COR-L47 (cell line): Measurements from ENCODE around the gene LMX1A.

Experiments used
- DNase-seq: peaks from one replicate; lab custom pipeline; 2025; lab: John Stamatoyannopoulos, UW

Gene LMX1A

DNA sequence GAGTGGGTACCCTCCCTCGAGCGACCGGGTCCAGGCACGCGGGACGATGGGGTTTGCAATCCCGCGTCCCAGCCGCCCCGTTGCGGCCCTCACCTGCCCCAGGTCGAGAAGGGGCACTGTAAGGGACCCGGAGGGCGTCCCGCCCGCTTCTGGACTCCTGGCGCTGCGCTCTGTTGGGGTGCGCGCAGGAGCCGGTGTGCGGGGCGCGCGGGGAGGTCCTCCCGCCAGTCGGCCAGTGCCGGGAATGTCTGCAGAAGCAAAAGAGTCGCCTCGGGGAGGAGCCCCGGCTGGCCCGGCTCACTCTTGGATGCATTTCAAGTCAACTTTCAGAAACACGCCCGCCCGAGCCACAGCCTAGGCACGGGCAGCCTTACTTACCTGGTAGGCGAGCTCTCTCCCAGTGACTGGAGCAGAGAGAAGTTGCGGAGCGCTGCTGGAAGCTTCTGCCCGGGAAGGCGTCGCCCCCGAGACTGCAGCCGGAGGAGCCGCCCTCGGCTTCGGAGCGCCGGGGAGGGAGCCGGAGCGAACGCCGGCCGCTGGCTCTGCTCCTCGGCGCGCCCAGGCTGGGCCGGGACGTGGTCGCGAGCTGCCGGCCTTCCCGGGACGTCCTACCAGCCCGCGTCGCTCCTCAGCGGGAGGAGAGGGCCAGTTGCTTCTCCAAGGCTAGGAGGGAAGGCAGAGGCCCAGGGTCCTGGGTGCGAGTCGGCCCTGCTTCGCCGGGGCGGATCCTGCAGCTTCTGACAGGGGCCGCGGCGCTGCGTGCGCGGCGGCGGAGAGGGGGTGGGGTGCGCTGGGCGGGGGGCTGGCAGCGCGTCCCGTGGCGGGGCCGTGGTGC lies at the start of gene LMX1A:
TSS of gene LMX1A (minus strand) at position 739 of the 835 bp plus-strand sequence. CDS start 1,156 bp downstream, outside the sequence.
- DNase-seq: no peak

DNA sequence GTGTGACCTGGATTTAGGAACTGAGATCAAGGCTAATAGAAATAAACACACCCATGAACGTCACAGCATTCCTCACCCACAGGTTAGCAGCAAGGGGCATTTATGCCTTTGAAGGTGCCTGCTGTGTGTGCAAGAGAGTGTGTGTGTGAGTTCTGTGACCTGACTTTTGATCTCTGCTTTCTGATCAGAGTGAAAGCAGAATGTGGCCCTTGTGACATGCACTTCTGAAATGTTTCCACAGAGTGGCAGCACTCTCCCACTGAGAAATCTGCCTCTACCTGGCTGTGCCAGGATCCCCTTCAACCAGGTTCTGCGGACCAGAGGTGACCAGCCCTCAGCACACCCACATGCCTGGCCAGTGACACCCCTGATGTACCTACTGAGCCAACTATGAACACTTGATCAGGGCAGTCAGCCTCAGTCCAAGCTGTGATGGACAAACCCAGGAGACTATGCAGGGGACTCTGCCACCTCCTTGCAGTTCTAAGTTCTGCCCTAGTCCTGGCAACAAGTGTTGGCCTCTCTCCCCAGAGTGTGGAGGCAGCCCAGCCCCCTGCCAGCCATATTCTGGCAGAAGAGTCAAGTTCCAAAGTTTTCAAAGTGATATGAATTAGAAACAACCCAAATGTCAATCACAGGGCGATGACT lies 47.4 kb upstream of the LMX1A start:
- peak; percentile 17 for DNase-seq

DNA sequence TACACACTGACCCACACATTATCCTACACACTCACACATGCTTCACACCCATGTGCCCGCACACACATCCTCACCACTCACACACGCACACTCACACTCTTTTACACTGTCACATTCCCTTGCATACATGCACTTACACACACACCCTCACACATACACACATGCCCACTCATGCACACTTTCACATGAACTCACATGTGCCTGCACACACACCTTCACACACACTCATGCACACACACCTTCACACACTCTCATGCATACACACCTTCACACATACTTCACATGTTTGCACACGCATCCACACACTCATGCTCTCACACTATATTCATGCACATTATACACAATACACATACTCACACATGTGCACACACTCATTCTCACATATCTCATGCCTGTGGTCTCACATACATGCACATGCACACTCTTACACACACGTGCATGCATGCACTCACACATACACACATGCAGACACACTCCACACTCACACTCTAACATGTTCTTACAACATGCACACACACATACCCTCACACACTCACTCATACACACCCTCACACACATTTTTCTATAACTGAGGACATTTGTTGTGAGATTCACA lies 46.1 kb upstream of the LMX1A start:
- DNase-seq: no peak

DNA sequence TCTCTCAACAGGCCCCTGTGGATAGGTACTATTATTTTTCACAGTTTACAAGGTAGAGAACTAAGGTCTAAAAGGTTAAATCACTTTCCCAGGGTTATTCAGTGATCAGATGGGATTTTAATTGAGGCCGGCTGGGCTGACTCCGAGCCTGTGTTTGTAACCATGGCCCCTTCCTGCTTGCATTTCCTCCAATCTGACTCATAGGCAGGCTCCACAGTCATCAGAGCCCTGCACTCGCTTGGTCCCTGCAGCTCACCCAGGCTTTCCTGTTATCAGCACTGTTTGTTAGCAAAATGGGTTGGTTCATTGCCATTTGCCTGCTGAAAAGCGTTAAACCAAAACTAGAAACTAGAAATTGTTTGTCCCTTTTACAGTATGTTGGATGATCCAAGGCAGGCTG lies 41.4 kb upstream of the LMX1A start:
- DNase-seq: no peak

DNA sequence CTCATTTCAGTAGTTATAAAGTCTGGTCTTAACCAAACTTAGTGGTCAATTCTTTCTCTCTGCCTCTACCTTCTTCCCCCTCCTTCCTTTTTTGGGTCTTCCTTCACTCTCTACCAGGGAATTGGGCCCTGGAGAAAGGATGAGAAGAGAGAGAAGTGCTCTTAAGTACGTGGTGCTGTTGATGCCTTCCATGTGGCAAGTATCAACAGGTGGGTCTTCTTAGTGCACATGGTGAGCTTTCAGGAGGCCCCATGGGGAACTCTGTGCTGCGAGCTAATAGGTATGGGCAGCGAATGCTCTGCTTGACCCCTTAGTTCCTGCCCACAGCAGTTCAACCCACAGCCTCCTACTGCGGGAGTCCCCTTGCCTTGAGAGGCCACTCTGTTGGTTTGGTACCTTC lies 39.4 kb upstream of the LMX1A start:
- no peak for DNase-seq

DNA sequence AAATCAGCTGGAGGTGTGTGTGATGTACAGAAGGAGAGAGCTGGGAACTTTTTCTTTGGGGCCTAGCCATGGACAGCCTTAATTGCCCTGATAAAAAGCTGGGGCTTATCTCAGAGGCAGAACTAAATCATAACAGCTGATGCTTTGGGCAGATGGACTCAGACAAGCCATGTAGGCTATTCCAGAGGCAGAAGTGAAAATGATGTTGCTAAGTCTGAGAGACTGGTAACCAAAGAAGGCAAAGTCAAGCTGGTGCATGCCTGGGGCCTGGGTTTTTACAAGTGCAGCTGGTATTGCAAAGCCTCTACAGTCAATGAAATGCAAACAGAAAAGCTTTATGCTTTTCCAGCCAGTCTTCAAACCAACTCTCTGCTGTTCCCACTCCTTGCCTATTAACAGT lies 39.0 kb upstream of the LMX1A start:
- DNase-seq: no peak

DNA sequence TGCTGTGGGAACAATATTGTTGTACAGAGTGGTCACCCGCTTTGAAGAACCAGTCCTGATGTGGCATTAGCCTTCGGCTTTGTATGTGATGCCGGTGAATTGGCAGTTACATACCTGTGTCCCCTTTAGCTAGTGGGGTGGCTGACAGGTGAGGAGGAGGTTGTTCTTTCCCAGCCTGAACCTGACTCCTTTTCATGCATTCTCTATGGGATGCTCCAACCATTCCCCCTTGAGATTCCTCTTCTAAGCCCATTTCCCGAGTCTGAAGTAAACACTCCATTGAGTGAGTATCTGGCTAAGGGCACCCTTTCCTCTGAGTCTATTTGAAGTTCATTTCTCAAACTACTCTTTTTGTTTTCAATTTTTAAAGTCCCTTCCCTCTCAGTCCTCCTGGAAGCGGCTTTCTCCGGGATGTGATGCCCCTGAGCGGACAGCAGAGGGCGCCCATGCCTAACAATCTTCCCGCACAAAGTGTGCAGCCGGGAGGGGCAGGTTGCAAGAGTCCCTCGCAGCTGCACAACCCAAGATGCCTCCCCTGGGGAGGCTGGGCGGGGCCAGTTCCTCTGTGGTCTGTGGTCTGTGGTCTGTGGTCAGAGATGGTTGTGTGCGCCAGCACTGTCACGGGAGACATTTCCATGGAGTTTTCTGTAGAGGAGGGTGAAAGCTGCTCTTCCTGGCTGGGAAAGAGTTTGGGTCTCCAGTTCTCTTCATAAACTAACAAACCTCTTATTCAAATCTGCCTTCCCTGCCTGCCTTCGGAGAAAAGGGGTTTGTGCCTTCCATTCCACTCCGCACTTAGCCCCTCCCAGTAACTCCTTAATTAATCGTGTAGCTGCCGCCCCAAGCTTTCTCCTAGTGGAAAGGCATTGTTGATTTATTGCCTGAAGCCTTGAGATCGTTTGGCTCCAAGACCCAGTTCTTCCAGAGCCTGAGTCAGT lies 36.4 kb upstream of the LMX1A start:
- DNase-seq: peak; percentile 81

DNA sequence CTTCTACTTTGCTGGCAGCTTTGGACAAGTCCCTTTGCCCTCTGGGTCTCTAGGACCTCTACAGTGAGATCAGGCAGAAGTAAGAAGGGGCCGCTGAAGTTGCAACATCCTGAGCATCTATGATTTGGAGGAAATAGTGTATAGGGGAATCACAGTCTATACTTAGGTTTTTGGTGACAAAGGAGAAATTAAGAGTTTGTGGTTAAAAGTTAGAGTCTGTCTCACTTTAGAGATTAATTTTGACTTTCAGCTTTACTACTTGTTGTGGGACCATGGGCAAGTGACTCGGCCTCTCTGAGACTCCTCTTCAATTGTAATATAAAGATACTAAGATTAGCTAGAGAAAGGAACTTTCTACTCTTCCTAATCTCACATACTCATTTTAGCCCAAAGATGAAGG lies 33.1 kb upstream of the LMX1A start:
- DNase-seq: no peak

DNA sequence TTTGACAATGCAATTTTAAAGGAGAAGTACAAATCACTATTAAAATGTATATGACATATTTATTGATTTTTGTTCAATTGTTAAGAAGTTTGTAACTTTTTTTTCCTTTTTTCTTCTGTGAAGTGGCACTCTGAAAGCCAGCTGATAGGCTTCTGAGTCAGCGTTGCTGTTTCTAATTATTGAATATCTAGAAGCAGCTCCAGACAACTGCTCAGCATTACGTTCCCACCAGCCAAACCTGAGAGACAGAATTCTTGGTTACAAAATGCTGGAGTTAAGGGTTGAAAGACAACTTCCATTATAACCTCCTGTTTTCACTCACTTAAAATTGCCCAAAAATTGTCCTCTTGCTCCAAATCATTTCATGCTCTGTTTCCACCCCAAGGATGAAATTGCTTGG lies 31.4 kb upstream of the LMX1A start:
- no peak for DNase-seq

DNA sequence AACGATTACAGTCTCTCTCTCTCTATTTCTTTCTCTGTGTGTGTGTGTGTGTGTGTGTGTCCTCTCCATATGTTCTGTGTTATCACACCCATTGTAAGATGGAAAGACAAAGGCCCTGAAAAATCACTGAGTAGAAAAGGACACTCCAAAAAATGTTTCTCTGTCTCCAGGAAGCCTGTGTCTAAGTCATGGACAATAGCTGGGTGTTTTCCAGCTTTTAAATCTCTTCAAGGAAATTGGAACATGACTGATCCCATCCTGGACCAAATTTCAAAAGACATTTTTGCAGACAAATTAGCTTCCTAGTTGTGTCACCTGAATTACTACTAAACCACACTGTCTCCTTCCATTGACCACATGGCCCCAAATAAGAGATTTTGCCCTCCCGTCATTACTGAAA lies 31.0 kb upstream of the LMX1A start:
- DNase-seq: no peak

DNA sequence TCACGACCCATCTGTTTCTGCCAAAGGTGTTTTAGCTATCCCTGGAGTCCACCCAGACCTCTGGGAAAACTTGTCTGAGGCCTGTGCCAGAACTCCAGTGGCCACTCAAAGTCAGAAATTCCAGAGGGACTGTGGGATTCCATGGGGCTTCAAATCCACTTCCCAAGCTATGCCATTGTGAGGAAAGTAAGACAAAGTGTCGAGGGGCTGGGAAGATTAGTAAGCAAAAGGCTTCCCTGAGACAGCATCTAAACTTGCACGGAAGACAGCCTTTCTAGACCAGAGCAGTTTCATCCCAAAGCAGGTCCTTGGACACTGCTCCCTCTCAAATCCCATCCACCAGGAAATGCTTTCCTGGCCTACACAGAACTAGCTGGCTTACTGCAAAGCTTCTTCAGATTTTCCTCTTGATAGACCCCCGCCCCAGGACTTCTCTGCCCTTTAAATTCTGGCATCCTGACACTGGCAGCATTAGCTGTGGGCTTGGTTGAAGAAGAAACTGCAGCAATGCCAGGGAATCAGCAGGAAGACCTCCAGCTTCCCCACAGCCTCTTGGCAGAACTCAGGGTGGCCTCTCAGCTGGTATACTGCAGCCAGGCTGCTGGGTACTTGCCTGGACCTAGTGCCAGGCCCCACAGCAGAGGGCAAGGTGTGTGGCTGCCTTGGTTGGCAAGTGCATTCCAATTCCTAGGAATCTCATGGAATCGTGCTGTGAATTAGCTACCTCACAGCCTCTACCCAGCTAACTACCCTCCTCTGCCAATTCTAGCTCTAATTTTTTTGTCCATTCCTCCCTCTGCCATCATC lies 27.3 kb upstream of the LMX1A start:
- DNase-seq: no peak

DNA sequence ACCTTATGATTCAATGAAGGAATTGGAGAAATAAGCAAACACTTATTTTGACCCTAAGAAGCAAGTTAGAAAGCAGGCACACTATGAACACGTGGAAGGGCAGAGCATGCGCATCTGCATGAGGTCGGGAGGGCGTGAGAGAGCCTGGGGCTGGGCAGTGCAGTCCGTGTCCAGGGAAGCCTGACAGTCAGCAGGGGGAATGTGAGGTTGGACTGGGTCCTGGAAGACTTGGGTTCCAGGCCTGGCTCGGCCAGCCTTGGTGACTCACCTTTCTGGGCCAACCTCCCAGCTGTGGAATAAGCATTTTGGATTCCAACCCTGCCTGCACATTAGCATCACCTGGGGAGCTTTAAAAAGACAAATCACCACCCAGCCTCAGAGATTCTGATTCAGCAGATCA lies 26.6 kb upstream of the LMX1A start:
- no peak for DNase-seq

DNA sequence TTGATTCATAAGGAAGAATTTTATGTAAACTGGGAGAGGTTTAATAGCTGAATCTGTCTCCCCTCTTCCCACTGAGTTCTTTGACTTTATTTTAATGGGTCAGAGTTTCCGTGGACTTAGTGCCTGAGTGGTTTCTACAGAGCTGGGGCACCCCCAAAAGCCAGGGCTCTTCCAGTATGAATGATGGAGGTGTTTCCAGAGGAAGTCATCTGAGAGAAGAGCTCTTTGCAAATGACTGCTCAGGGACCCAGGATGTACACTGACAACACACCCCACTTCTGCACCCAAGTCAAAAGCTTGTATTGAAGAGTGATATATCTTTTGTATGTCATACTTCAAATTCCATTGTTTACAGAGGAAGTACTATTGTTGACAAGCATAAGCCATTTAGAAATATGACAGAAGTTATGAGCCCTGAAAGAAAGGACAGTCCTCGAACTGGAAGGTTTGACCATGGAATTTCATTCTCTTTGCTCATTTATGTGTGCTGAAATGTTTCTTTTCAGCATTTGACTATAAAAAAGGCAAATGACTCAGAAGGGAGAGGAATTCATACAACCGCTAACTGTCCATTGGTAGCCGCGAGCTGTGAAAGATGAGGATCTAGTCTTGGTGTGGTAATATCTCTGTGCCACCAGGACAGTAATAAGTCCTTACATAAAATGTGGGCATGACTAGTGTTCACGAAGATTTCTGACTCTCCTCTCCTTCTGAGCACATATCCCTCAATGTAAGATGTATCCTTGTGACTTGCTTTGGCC lies 25.4 kb upstream of the LMX1A start:
- no peak for DNase-seq

DNA sequence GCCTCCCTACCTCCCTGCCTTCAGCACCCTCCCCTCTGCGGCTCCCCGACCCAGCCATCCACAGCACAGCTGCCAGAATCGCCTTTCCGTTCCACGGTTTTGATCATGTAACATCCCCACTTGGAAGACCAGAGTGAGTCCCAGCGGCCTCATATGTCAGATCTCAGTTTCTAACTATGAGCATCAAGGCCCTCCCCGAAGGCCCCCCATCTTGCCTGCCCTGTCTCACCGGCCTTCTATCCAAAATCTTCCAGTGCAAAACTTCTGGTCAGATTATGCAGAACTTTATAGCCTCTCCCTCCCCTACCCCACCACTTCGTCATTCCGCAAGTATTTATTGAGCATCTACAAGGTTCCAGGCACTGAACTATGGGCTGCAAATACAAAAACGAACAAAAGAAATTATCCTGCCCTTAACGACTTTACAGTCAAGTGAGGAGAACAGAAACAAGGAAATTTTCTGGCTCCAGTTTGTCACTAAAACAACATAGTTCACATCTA lies 20.3 kb upstream of the LMX1A start:
- no peak for DNase-seq

DNA sequence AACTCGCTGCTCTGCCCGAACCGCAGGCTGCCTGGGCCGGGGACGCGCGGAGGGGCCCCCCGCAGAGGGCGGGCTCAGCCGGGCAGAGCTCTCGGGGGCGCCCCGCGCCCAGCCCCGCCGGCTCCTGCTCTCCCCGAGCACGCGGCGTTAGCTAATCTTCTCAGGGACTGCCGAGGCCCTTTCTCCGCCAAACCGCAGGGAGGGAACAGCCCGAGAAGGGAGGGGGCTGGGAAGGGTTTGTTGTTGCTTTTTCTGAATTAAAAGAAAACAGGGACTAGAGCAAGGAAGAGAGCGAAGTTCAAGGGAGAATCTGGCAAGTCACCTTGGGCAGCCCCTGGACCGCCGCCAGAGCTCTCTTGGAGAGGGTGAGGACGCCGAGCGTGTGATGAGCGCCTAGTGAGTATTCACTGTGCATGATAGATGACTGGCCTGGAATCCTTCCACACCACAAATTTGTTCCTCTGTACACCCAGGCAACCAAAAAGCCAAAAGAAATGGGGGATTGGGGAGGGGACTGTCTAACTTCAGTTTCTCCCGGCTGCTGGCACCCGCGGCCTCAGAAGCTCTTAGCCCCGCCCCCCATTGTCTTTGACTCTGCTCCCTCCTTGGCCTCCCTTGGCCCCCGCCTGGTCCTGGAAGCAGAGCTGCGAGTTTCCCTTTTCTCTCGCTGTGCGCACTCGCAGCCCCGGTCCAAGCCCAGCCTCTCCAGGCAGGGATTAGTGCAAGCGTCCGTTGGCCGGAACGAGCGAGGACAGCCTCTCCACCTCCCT lies 19.7 kb upstream of the LMX1A start:
- peak; percentile 21 for DNase-seq

DNA sequence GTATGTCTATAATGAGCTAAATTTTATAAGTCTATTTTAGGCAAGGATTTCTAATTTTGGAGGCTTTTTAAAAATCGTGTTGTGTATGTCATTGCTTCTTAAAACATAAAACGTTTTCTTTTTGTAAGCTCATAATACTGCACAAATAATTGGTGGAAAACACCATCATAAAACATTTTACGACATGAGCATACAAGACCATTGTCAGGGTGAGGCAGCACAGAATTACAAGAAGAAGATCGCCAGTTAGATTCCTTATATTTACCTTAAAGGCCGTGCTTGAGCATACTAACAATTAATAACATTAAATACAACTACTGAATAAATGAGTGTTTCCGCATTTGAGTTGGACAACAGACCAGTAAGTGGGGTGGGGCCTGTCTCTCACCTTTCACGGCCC lies 19.1 kb upstream of the LMX1A start:
- no peak for DNase-seq

DNA sequence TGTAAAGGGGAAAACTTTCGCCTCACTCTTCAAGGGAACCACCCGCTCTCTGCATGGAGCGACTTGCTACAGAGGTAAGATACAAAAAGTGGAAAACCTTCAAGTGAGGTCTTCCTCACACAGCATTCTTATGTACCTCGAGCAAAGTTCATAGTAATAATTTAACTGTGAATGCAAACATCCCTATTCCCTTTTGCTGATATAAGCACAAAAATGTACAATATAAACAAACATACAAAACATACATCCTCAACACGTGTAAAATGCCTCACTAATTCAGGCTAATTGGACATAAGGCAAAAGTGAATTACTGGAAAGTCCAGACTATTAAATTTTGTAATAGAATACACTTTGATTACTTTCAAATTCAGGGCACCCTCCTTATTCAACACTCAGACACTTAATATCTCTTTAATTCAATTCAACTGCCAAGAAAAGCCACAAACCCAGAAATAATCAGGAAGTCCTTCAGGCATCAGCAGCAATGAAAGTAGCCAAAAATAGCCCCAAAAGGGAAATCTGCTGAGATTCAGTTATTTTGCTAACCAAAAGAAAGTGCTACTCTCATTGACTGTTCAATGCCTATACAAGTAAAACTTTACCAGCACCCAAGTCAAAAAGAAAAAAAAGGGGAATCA lies 15.2 kb upstream of the LMX1A start:
- no peak for DNase-seq

DNA sequence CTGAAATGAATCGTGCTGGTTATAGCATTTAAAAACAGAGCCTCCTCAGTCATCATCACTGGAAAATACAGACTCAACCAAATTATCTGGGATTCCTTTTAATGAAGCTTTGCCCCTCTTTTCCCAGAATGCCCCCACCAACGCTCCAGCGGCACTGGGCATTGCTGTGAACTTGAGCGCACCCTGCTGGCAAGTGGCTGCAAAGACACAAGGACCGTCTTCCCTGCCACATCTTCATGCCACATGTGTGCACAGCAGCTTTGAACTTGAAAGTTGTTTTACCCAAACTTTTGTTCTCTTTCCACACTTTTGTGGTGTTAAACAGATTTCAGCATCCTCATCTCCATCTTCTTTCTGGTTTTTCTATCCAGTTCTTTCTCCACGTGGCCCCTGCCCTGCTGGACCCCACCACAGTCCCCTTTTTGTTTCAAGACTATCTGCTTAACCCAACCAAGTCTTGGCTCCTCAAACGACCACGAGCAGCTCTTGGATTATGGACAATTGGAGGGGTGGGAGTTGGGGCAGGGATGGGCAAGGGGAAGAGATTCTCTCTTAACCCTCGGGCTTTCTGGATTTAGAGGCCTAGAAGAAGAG lies 12.8 kb upstream of the LMX1A start:
- DNase-seq: peak; percentile 11
